Epithelial cell of esophagus (primary cell): ENCODE data around the gene NAPB.

ENCODE experiments used
- DNase-seq: peaks from one replicate; pipeline ENCODE4 v3.0.0; 2010; ENCODE audit warnings: low read depth
- H3K4me3 ChIP-seq: 2 replicates; pipeline ENCODE4 v1.5.1; 2011; ENCODE audit warnings: mild to moderate bottlenecking, low read length, control low read depth
- TF ChIP-seq, protein P1 (sequence below): IDR thresholded peaks from 2 replicates; pipeline ENCODE4 v1.5.1; 2011; ENCODE audit warnings: low read depth, mild to moderate bottlenecking, low read length, control low read depth, inconsistent platforms; ENCODE audit not compliant: insufficient read depth; ENCODE audit errors: missing control alignments

NAPB gene

DNA sequence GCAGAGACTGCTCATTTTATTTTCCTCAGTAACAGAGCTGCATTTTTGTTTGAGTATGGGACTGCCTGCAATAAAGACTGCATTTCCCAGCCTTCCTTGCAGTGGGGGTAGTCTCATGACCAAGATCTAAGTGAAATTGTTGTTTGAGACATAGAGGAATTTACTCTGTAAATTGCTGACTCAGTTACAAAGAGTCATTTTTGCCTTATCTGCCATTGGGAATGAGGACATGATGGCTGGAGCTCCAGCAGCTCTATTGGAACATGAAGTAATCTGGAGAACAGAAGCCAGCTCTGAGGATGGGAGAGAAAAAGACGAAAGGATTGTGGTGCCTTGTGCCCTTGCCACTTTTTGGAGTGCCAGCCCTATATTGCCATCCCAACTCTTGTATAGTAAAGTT is 33.5 kb upstream of the NAPB start:
- H3K4me3 ChIP-seq = no peak overlapping the region

DNA sequence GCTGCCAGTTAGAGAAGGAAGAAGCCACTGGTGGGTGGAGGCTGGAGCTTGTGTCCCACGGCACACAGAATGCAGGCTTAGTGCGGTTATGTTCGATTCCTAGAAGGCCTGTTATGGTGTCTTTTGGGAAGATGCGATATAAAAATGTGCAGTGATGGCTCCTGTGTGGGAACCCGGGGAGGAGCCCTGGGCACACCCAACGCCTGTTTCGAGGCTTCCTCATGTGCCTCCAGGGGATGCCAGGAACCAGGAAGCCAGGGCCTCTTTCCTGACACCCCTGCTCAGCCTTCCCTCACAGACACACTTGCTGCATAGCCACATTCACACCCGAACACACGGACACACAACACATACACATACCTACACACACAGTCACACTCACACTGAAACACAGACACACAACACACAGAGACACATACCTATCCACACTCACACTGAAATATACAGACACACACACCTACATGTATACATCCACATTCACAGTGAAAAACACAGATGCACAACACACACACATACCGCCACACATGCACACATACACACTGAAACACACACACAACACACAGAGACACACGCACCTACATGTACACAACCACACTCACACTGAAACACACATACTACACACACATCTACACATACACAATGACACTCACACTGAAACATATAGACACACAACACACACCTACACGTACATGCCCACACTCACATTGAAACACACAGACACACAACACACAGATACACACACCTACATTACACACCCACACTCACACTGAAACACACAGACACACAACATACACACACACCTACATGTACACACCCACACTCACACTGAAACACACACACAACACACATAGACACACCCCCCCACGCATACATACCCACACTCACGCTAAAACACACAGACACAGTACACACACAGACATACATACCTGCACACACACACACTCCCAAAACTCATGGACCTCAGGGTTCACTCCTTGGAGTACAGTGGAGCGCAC is 32.6 kb upstream of the NAPB start:
- peak; percentile 20 for DNase-seq
- no peak overlapping the region for H3K4me3 ChIP-seq
- TF ChIP-seq, protein P1, sequence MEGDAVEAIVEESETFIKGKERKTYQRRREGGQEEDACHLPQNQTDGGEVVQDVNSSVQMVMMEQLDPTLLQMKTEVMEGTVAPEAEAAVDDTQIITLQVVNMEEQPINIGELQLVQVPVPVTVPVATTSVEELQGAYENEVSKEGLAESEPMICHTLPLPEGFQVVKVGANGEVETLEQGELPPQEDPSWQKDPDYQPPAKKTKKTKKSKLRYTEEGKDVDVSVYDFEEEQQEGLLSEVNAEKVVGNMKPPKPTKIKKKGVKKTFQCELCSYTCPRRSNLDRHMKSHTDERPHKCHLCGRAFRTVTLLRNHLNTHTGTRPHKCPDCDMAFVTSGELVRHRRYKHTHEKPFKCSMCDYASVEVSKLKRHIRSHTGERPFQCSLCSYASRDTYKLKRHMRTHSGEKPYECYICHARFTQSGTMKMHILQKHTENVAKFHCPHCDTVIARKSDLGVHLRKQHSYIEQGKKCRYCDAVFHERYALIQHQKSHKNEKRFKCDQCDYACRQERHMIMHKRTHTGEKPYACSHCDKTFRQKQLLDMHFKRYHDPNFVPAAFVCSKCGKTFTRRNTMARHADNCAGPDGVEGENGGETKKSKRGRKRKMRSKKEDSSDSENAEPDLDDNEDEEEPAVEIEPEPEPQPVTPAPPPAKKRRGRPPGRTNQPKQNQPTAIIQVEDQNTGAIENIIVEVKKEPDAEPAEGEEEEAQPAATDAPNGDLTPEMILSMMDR = no peak

More for the DNA sequence above, 33.5 kb upstream of the NAPB start:
- DNase-seq = no peak
- TF ChIP-seq, protein P1 = no peak

DNA sequence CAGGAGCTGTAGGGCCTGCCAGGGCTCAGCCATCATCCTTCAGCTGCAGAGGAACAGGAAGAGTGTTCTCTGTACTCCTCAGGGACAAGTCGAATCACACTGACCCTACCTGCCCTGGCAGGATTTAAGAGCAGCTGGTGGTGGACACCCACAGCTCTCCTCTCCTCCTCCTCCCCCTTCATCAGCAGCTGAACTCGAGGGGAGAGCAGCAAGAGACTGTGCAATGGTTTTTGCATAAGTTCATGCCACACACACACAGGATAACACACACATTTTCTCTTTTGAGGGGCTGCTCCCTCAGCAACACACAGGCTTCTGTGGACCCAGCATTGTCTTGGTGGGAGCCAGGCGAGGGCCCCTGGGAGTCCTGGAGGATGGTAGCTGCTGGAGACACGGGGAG is 31.5 kb upstream of the NAPB start, which contains the start of gene CST11:
Gene CST11 (minus strand): TSS at position 101 of the 400 bp plus-strand sequence. CDS start 65 bp downstream, at position 36.
- DNase-seq = no peak
- TF ChIP-seq, protein P1 = no peak
- no peak within 1 kb of the TSS for H3K4me3 ChIP-seq

DNA sequence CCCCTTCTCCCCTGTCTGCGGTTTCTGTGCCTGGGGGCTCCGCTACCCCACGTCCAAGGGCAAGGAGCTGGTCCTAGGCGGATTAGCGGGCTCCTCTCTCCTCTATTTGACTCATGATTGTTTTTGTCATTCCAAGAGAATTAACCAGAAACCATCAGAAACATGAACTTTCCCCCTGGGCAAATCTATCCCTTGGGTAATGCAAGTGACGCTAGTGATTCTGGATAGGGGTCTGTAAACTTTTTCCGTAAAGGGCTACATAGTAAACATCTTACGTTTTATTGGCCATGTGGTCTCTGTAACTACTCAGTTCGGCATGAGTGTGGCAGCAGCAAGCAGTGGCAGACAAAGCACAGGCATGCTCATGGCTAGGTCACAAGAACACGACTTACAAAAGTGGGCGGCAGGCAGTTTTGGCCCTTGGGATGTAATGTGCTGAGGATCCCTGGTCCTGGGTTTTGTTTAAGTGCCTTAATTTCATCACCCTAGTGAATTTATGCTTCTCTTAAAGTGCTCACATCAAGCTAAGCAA is 30.7 kb upstream of the NAPB start:
- TF ChIP-seq, protein P1 = no peak
- DNase-seq = no peak
- no peak overlapping the region for H3K4me3 ChIP-seq

DNA sequence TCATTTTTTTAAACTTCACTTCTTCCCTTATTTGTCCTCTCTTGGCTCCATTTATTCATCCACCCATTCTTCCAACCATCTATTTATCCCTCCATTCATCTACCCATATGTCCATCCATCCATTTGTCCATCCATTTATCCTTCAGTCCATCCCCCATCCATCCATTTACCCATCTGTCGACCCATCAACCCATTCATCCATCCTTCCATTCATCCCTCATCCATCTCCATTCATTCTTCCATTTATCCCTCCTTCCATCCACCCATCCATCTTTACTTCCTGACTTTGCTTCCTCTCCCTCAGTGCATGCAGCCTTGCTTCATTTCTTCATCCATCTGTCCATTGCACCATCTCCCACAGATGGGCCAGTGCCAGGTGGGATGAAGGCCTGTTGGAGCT is 29.6 kb upstream of the NAPB start:
- DNase-seq = no peak
- TF ChIP-seq, protein P1 = no peak
- H3K4me3 ChIP-seq = no peak overlapping the region

DNA sequence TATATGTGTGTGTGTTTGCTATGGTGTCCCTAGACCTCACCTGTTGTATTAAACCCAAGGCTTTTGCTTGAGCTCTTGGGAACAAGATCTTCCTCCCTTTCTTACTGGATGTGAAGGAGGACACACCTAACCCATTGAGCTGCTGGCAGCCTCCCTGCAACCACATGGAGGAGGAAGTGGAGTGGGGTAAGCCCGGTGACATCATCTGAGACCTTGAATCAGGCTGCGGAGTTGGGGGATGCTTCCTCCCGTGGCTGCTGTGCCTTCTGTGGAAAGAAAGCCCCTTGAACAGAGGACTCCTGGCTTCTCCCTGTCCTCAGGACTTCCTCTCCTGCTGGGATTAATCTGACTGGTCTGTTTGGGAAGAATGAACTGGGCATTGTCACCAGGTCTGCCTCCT is 28.1 kb upstream of the NAPB start:
- H3K4me3 ChIP-seq = no peak overlapping the region
- TF ChIP-seq, protein P1 = no peak
- peak; percentile 27 for DNase-seq
